ENCODE results near the gene SUSD4. TPM values are rescaled to one million over a fixed set of nuclear protein-coding genes. Genes with fewer than 3 reads are reported as not detected.

SUSD4 gene
- total RNA-seq, 2 experiments from 2014 or later = 13.0 to 13.8 TPM

- ChIA-PET CTCF (no interaction called here), POLR2A (no interaction called here)
- no peaks in the 10 kb centered on the region for H3K27me3 Mint-ChIP-seq
- Histone ChIP-seq H3K27ac (ENCODE audit: low read depth in 1 of 2, low read length in 2 of 2) (no peak overlapping the region), H3K9me3 (ENCODE audit: control insufficient read depth in 1 of 2, insufficient read depth in 1 of 2, low read length in 2 of 2) (no peaks in the 10 kb centered on the region), H3K36me3 (ENCODE audit: insufficient read depth, low read length) (no peaks in the 10 kb centered on the region), H3K4me1 (ENCODE audit: insufficient read depth, low read length) (peaks cover 11% of the 10 kb centered on the region), H3K27me3 (ENCODE audit: control insufficient read depth in 1 of 2, insufficient read depth in 2 of 2, low read length in 2 of 2) (no peaks in the 10 kb centered on the region), H3K4me3 (ENCODE audit: low read length) (no peak overlapping the region)
- DNase-seq (no peak), ATAC-seq (ENCODE audit: poor library complexity) (no peak)
- H3K9me3 Mint-ChIP-seq = no peaks in the 10 kb centered on the region
- H3K36me3 Mint-ChIP-seq (ENCODE audit: low read depth) = no peaks in the 10 kb centered on the region
- H3K4me3 Mint-ChIP-seq = no peak overlapping the region
- H3K27ac Mint-ChIP-seq = no peak overlapping the region
- H3K4me1 Mint-ChIP-seq (ENCODE audit: low read depth) = peaks cover 19% of the 10 kb centered on the region
- intact Hi-C loops (cut with DNase I, micrococcal nuclease) = no loop called here
- no peak for TF ChIP-seq CTCF (IDR thresholded peaks at IDR 0.05)
Observed at GRCh38 chr1:223197923-223198627, 165.9 kb downstream of the SUSD4 start.

GRCh38 chr1:223189903-223190724, 173.9 kb downstream of the SUSD4 start:
- intact Hi-C loops (cut with DNase I, micrococcal nuclease) = loop anchor here in 1 of 2 experiments (10.0 kb wide), 1 partner anchor 45 kb away; no protein-coding TSS in a partner anchor
- Histone ChIP-seq H3K27me3 (ENCODE audit: control insufficient read depth in 1 of 2, insufficient read depth in 2 of 2, low read length in 2 of 2) (no peaks in the 10 kb centered on the region), H3K27ac (ENCODE audit: low read depth in 1 of 2, low read length in 2 of 2) (no peak overlapping the region), H3K36me3 (ENCODE audit: insufficient read depth, low read length) (no peaks in the 10 kb centered on the region), H3K9me3 (ENCODE audit: control insufficient read depth in 1 of 2, insufficient read depth in 1 of 2, low read length in 2 of 2) (no peaks in the 10 kb centered on the region), H3K4me1 (ENCODE audit: insufficient read depth, low read length) (peaks cover 28% of the 10 kb centered on the region), H3K4me3 (ENCODE audit: low read length) (no peak overlapping the region)
- ATAC-seq (ENCODE audit: poor library complexity) (peak; percentile 82), DNase-seq (peak in 12 of 14 experiments; percentile 9 to 82 (median 38))
- Mint-ChIP-seq H3K27me3 (no peaks in the 10 kb centered on the region), H3K4me1 (ENCODE audit: low read depth) (peaks cover 49% of the 10 kb centered on the region), H3K4me3 (peak overlapping the region; percentile 47), H3K27ac (peak overlapping the region; percentile 87), H3K36me3 (ENCODE audit: low read depth) (no peaks in the 10 kb centered on the region), H3K9me3 (no peaks in the 10 kb centered on the region)
- TF ChIP-seq CTCF (IDR thresholded peaks at IDR 0.05) = no peak
- ChIA-PET POLR2A (no interaction called here), CTCF (interaction anchor here (0.6 kb wide), 1 partner anchor 47 kb away, joined by 4 read pairs; the partner anchor contains the start of gene TLR5)

GRCh38 chr1:223189525-223189902, 174.5 kb downstream of the SUSD4 start:
- no peaks in the 10 kb centered on the region for H3K9me3 Mint-ChIP-seq
- no peaks in the 10 kb centered on the region for H3K27me3 ChIP-seq (ENCODE audit: control insufficient read depth in 1 of 2, insufficient read depth in 2 of 2, low read length in 2 of 2)
- CTCF ChIA-PET = interaction anchor here (0.6 kb wide), 1 partner anchor 46 kb away, joined by 4 read pairs; the partner anchor contains the start of gene TLR5
- DNase-seq = no peak
- H3K27ac ChIP-seq (ENCODE audit: low read depth in 1 of 2, low read length in 2 of 2) = no peak overlapping the region
- no peak for TF ChIP-seq CTCF (IDR thresholded peaks at IDR 0.05)
- no peaks in the 10 kb centered on the region for H3K36me3 ChIP-seq (ENCODE audit: insufficient read depth, low read length)
- H3K36me3 Mint-ChIP-seq (ENCODE audit: low read depth) = no peaks in the 10 kb centered on the region
- H3K9me3 ChIP-seq (ENCODE audit: control insufficient read depth in 1 of 2, insufficient read depth in 1 of 2, low read length in 2 of 2) = no peaks in the 10 kb centered on the region
- H3K4me1 ChIP-seq (ENCODE audit: insufficient read depth, low read length) = peaks cover 28% of the 10 kb centered on the region
- no peak overlapping the region for H3K4me3 ChIP-seq (ENCODE audit: low read length)
- intact Hi-C loops (cut with DNase I, micrococcal nuclease) = loop anchor here in 1 of 2 experiments (10.0 kb wide), 1 partner anchor 45 kb away; no protein-coding TSS in a partner anchor
- ATAC-seq (ENCODE audit: poor library complexity) = no peak
- no peaks in the 10 kb centered on the region for H3K27me3 Mint-ChIP-seq
- H3K27ac Mint-ChIP-seq = peak overlapping the region; percentile 87
- peaks cover 55% of the 10 kb centered on the region for H3K4me1 Mint-ChIP-seq (ENCODE audit: low read depth)
- H3K4me3 Mint-ChIP-seq = no peak overlapping the region
- POLR2A ChIA-PET = no interaction called here
